ENCODE results near the gene ITGAD.

The ITGAD gene

GRCh38 chr16:31427441-31428278, 34.5 kb downstream of the ITGAD start:
- no peak overlapping the region for H3K4me3 ChIP-seq (ENCODE audit: low read depth, low read length)
- in situ Hi-C loops (cut with HindIII; ENCODE audit: low sequenced_read_pairs), result no loop called here
- DNase-seq (ENCODE audit: low read depth, low spot score), result no peak
- TF ChIP-seq CTCF (IDR thresholded peaks at IDR 0.05; ENCODE audit: low read depth, low read length), result no peak

DNA sequence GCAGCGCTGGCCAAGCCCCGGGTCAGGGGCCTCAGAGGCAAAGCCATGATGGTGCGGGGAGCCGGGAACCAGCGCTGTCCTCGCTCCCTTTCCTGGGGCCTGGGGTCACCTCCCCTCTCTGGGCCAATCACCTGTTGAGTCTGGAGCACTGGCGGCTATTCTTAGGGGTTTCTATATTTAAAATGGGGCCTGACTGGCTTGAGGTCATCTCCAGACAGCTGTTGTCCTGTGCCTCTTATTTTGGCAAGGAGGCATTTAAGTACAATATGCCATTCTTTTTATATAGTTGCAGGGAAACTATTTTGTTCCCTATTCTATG, 35.1 kb downstream of the ITGAD start, which contains the start of gene COX6A2:
TSS of gene COX6A2 (minus strand) at position 82 of the 319 bp plus-strand sequence. CDS start at position 47, 35 bp downstream.
- H3K4me3 ChIP-seq (ENCODE audit: low read depth, low read length), result no peak within 1 kb of the TSS

DNA sequence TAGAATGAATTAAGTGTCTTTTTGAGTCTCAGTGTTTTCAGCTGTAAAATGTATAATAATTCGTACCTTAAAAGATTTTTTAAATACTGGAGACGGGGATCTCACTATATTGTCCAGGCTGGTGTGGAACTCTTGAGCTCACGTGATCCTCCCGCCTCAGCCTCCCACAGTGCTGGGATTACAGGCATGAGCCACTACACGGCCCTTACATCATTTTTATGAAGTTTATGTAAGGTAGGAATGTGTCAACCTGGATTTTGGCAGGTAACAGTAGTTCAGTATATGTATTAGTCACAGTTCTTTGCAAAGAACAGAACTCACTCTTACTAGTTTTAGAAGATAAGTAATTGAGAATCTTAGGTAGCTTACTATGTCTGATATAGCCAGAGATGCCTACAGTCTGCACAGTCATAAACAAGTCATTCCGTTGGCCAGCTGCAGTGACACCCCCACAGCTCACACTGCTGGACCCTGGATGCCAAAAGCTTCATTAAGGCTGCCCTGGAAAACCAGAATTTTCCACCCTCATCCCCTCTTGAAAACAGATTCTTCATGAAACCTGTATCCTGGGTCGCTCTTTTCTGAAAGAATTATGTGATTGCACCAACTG, 35.6 kb downstream of the ITGAD start:
- TF ChIP-seq CTCF (IDR thresholded peaks at IDR 0.05; ENCODE audit: low read depth, low read length), result no peak
- H3K4me3 ChIP-seq (ENCODE audit: low read depth, low read length), result no peak overlapping the region
- no peak for DNase-seq (ENCODE audit: low read depth, low spot score)
- in situ Hi-C loops (cut with HindIII; ENCODE audit: low sequenced_read_pairs), result no loop called here

More for the DNA sequence above, 35.1 kb downstream of the ITGAD start, which contains the start of gene COX6A2:
- no peak for DNase-seq (ENCODE audit: low read depth, low spot score)
- TF ChIP-seq CTCF (IDR thresholded peaks at IDR 0.05; ENCODE audit: low read depth, low read length), result no peak
- in situ Hi-C loops (cut with HindIII; ENCODE audit: low sequenced_read_pairs), result no loop called here

- in situ Hi-C loops (cut with HindIII; ENCODE audit: low sequenced_read_pairs), result no loop called here
- no peak overlapping the region for H3K4me3 ChIP-seq (ENCODE audit: low read depth, low read length)
These were observed 36.2 kb downstream of the ITGAD start for GRCh38 chr16:31429314-31429713.

DNA sequence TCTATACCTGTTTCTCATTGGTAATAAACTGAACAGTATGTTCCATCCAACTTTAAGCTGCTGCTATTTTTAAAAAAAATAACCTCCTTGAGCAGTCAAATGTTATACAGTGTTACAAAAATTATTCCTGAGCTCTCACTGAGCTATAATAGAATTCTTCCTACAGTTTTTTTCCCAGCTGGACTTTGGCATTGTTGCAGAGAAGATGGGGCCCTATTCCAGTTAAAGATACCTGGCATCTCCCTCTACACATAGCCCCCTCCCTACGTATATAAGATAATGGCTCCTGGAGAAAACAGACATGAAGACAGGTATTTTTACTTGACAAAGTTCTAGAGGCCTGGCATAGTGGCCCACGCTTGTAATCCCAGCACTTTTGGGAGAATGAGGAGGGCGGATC, 36.7 kb downstream of the ITGAD start:
- no peak for TF ChIP-seq CTCF (IDR thresholded peaks at IDR 0.05; ENCODE audit: low read depth, low read length)
- H3K4me3 ChIP-seq (ENCODE audit: low read depth, low read length), result no peak overlapping the region
- DNase-seq (ENCODE audit: low read depth, low spot score), result no peak
- in situ Hi-C loops (cut with HindIII; ENCODE audit: low sequenced_read_pairs), result no loop called here

More at GRCh38 chr16:31429314-31429713, 36.2 kb downstream of the ITGAD start:
- no peak for DNase-seq (ENCODE audit: low read depth, low spot score)
- TF ChIP-seq CTCF (IDR thresholded peaks at IDR 0.05; ENCODE audit: low read depth, low read length), result no peak

DNA sequence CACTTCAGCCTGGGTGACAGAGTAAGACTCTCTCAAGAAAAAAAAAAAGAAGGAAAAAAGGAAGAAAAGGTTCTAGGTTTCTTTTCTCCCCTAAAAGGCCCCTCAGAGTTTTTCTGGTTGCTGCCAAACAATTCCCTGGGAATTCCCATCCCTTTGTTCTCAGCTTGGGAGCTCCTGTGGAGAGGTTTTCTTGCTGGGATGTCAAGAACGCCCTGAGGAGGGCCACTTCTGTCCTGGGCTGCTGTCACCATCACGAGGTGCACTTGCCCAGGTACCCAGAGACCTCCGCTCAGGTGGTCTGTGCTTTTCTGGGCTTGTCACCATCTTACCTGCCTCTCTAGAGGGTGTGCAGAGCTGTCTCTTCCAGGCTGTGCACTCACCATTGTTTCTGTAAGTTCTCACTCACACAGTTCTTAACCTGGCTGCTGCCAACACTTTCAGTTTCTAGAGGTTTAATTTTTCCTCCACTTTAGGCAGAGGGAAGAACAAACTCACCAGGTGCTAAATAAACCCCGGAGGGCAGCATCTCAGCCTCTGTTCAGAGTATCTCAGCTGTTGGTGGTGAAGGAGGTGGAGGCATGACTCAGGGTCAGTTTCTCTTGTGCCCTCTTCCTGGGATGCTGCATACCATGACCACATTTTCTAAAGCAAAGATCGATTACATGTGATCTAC, 37.4 kb downstream of the ITGAD start:
- no peak for DNase-seq (ENCODE audit: low read depth, low spot score)

More for the DNA sequence above, 37.4 kb downstream of the ITGAD start:
- no peak for TF ChIP-seq CTCF (IDR thresholded peaks at IDR 0.05; ENCODE audit: low read depth, low read length)
- no peak overlapping the region for H3K4me3 ChIP-seq (ENCODE audit: low read depth, low read length)
- in situ Hi-C loops (cut with HindIII; ENCODE audit: low sequenced_read_pairs), result no loop called here
